ENCODE data around the gene PCDHA11.

The PCDHA11 gene

DNA sequence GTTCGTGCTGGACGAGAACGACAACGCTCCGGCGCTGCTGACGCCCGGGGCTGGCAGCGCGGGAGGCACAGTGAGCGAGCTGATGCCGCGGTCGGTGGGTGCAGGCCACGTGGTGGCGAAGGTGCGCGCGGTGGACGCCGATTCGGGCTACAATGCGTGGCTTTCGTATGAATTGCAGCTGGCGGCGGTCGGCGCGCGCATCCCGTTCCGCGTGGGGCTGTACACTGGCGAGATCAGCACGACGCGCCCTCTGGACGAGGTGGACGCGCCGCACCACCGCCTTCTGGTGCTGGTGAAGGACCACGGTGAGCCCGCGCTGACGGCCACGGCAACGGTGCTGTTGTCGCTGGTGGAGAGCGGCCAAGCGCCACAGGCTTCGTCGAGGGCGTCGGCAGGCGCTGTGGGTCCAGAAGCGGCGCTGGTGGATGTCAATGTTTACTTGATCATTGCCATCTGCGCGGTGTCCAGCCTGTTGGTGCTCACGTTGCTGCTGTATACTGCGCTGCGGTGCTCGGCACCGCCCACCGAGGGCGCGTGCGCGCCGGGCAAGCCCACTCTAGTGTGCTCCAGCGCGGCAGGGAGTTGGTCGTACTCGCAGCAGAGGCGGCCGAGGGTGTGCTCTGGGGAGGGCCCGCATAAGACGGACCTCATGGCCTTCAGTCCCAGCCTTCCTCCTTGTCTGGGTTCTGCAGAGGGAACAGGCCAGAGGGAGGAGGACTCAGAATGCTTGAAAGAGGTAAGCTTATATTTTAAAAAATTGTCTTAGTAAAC lies 15.4 kb downstream of the PCDHA11 start:
- no peaks in the 10 kb centered on the region for H3K36me3 ChIP-seq (ENCODE audit: control insufficient read depth in 1 of 2, insufficient read depth in 2 of 2, low read length in 2 of 2)
- H3K9me3 ChIP-seq (ENCODE audit: control insufficient read depth in 1 of 2, low read length in 2 of 2) = peaks cover 5 to 25% of the 10 kb centered on the region in 2 donors
- no peaks in the 10 kb centered on the region for H3K27me3 ChIP-seq (ENCODE audit: low read depth, low read length)
- peaks cover 0 to 3% of the 10 kb centered on the region in 2 donors for H3K4me1 ChIP-seq (ENCODE audit: control insufficient read depth in 1 of 2, insufficient read depth in 2 of 2, low read length in 2 of 2)
- H3K4me3 ChIP-seq (ENCODE audit: low read depth in 1 of 2, low read length in 2 of 2) = peak overlapping the region in 1 of 2 donors; percentile 19
- H3K27ac ChIP-seq (ENCODE audit: low read length) = no peak overlapping the region

DNA sequence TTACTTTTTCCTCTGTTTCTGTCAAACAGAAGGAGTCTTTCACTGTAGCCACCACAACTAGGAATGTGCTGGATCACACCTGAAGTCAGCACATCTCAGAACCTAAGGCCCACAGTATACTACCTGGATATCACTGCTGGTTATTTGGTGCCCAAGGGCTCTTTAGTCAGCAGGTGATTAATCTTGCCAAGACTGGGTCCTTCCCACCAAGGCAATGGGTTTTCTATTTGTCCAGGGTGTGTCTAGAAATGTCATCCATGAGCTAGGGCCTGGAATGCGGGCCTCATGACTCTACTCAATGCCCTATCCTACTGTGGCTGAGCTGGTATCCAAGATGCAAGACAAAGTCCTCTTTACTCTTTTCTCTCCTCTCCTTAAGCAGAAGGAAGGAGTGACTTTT lies 47.6 kb downstream of the PCDHA11 start:
- Histone ChIP-seq H3K4me1 (ENCODE audit: control insufficient read depth in 1 of 2, insufficient read depth in 2 of 2, low read length in 2 of 2) (no peaks in the 10 kb centered on the region), H3K27me3 (ENCODE audit: low read depth, low read length) (no peaks in the 10 kb centered on the region), H3K36me3 (ENCODE audit: control insufficient read depth in 1 of 2, insufficient read depth in 2 of 2, low read length in 2 of 2) (no peaks in the 10 kb centered on the region), H3K27ac (ENCODE audit: low read length) (no peak overlapping the region), H3K9me3 (ENCODE audit: control insufficient read depth in 1 of 2, low read length in 2 of 2) (peaks cover 0 to 5% of the 10 kb centered on the region in 2 donors), H3K4me3 (ENCODE audit: low read depth in 1 of 2, low read length in 2 of 2) (no peak overlapping the region)
